SU-DHL-6 (cell line): ENCODE measurements around the gene C5orf63.

Source experiments
- H2AFZ ChIP-seq: fragments of 200-600 bp; sonication (generic); 2 replicates; pipeline ENCODE4 v1.6.1; 2014; ENCODE audit warnings: low read depth, mild to moderate bottlenecking, moderate library complexity, mixed read lengths, antibody characterized with exemption, low read length; ENCODE audit not compliant: severe bottlenecking
- H3F3A ChIP-seq: fragments of 200-600 bp; shearing (Covaris generic); 2 replicates; pipeline ENCODE4 v1.6.0; 2016; ENCODE audit warnings: antibody characterized with exemption, mild to moderate bottlenecking; ENCODE audit not compliant: insufficient read depth
- H3K27ac ChIP-seq: fragments of 200-600 bp; sonication (generic); 2 replicates; pipeline ENCODE4 v1.5.1; 2016; ENCODE audit warnings: low read depth, mild to moderate bottlenecking, low read length, moderate library complexity, mixed read lengths
- H3K27me3 ChIP-seq: fragments of 200-600 bp; sonication (generic), shearing (Covaris generic); 2 replicates; pipeline ENCODE4 v1.6.0; 2014; ENCODE audit warnings: mild to moderate bottlenecking, low read length
- H3K36me3 ChIP-seq: fragments of 200-600 bp; sonication (generic); 2 replicates; pipeline ENCODE4 v1.6.1; 2014; ENCODE audit warnings: mild to moderate bottlenecking, low read length, mixed read lengths
- H3K4me2 ChIP-seq: fragments of 300-600, 200-600 bp; shearing (Covaris generic), sonication (generic); 2 replicates; pipeline ENCODE4 v1.6.0; 2014; ENCODE audit warnings: low read length, low read depth, mild to moderate bottlenecking; ENCODE audit not compliant: poor library complexity, severe bottlenecking
- H3K4me3 ChIP-seq: fragments of 200-600 bp; sonication (generic); 2 replicates; pipeline ENCODE4 v1.5.1; 2014; ENCODE audit warnings: antibody characterized with exemption, low read length, mild to moderate bottlenecking, mixed read lengths; ENCODE audit not compliant: insufficient read depth, poor library complexity, severe bottlenecking
- H3K79me2 ChIP-seq: fragments of 200-600 bp; sonication (generic); 2 replicates; pipeline ENCODE4 v1.6.1; 2014; ENCODE audit warnings: mild to moderate bottlenecking, low read length, moderate library complexity; ENCODE audit not compliant: insufficient read depth
- H3K9ac ChIP-seq: fragments of 200-600 bp; sonication (generic); 2 replicates; pipeline ENCODE4 v1.7.0; 2014; ENCODE audit warnings: mild to moderate bottlenecking, low read length
- H3K9me2 ChIP-seq: fragments of 200-600 bp; sonication (generic); replicated peaks from 2 replicates; pipeline ENCODE4 v1.6.1; 2014; ENCODE audit warnings: low read length; ENCODE audit not compliant: insufficient read depth
- H3K9me3 ChIP-seq: fragments of 200-600 bp; sonication (generic); 2 replicates; pipeline ENCODE4 v1.6.1; 2014; ENCODE audit warnings: low read length, mixed read lengths; ENCODE audit not compliant: insufficient read depth
- H4K20me1 ChIP-seq: fragments of 200-600 bp; sonication (generic); 2 replicates; pipeline ENCODE4 v1.6.1; 2014; ENCODE audit warnings: low read depth, mild to moderate bottlenecking, antibody characterized with exemption, low read length, moderate library complexity, mixed read lengths
- EZH2phosphoT487 ChIP-seq: fragments of 200-600 bp; sonication (generic), shearing (Covaris generic); conservative IDR thresholded peaks from 2 replicates; pipeline ENCODE4 v1.6.1; 2018; ENCODE audit warnings: mild to moderate bottlenecking, antibody characterized with exemption, low read length, moderate library complexity, mixed read lengths
- TF ChIP-seq, protein P1 (sequence below): fragments of 200-600 bp; sonication (generic); IDR thresholded peaks from one replicate; pipeline ENCODE4 v1.5.1; 2017; ENCODE audit warnings: antibody characterized with exemption, mild to moderate bottlenecking, low read length, moderate library complexity; ENCODE audit not compliant: insufficient read depth, poor library complexity, severe bottlenecking

C5orf63 gene

DNA sequence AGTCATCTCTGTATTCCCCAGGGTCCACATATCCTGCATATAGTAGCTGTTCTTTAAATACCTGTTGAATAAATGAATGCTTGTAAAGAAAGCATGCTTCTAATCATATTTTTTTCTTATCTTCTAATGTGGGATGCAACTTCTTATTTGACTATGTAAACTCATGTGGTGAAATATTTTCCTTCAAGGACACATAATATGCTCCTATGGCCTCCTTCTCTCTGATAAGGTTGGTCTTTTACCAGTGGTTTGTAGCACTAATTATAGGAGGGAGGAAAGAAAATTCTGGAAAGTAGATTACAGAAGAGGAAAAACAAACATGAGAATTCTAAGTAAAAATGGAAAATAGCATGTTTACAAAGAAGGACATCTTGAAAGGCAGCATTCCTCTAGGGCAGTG is 28.6 kb upstream of the C5orf63 start:
- H3K9ac ChIP-seq = no peak overlapping the region
- no peak overlapping the region for H3K4me3 ChIP-seq
- H3K79me2 ChIP-seq = no peaks in the 10 kb centered on the region
- no peaks in the 10 kb centered on the region for H4K20me1 ChIP-seq
- H3F3A ChIP-seq = no peaks in the 10 kb centered on the region
- no peaks in the 10 kb centered on the region for H3K9me3 ChIP-seq
- H3K27ac ChIP-seq = no peak overlapping the region
- H3K27me3 ChIP-seq = no peaks in the 10 kb centered on the region
- no peak overlapping the region for H3K4me2 ChIP-seq
- no peaks in the 10 kb centered on the region for H3K36me3 ChIP-seq
- TF ChIP-seq, protein P1, sequence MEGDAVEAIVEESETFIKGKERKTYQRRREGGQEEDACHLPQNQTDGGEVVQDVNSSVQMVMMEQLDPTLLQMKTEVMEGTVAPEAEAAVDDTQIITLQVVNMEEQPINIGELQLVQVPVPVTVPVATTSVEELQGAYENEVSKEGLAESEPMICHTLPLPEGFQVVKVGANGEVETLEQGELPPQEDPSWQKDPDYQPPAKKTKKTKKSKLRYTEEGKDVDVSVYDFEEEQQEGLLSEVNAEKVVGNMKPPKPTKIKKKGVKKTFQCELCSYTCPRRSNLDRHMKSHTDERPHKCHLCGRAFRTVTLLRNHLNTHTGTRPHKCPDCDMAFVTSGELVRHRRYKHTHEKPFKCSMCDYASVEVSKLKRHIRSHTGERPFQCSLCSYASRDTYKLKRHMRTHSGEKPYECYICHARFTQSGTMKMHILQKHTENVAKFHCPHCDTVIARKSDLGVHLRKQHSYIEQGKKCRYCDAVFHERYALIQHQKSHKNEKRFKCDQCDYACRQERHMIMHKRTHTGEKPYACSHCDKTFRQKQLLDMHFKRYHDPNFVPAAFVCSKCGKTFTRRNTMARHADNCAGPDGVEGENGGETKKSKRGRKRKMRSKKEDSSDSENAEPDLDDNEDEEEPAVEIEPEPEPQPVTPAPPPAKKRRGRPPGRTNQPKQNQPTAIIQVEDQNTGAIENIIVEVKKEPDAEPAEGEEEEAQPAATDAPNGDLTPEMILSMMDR = no peak
- no peak for TF ChIP-seq EZH2phosphoT487
- no peaks in the 10 kb centered on the region for H3K9me2 ChIP-seq
- H2AFZ ChIP-seq = no peak overlapping the region

DNA sequence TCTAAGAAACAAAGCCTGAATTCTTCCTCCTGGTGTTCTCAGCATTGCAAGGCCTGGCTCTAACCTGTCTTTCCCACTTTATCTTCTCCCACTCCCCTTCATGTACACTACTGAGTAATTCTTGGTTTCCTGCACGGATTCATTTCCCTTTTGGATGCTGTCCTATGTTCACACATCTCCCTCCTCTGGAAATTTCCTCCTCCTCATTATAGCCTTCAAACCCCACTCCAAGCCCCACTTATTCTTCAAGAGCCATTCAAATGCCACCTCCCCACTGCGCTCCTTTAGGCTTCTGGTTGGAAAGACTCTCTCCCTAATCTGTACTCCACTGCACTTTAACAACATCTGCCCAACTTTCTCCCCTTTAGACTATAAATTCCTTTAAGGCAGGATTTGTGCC is 28.2 kb upstream of the C5orf63 start:
- TF ChIP-seq, protein P1 = no peak
- no peak for TF ChIP-seq EZH2phosphoT487
- Histone ChIP-seq H3K9me2 (no peaks in the 10 kb centered on the region), H4K20me1 (no peaks in the 10 kb centered on the region), H3K27me3 (no peaks in the 10 kb centered on the region), H3K9me3 (no peaks in the 10 kb centered on the region), H3K79me2 (no peaks in the 10 kb centered on the region), H2AFZ (no peak overlapping the region), H3K27ac (no peak overlapping the region), H3F3A (no peaks in the 10 kb centered on the region), H3K4me3 (no peak overlapping the region), H3K4me2 (no peak overlapping the region), H3K9ac (no peak overlapping the region), H3K36me3 (no peaks in the 10 kb centered on the region)

DNA sequence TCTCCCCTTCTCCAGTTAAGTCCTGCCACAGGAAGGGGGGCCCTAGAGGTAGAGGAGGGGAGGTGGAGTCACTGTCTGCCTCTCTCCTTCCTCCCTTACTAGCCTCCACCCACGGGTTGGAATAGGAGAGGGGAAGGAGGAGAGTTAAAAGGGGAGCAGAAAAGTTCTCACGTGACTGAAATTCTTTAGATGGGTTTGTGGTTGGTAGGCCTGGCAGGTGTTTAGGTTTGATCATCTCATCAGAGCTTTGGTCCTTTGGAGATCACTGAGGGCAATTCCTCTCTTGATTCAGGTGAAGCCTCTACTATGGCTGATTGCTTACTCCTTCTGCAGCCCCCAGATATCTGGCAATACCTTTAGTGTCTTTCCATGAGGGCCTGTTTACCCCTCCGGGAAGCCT is 24.9 kb upstream of the C5orf63 start:
- Histone ChIP-seq H3K4me3 (no peak overlapping the region), H3K79me2 (no peaks in the 10 kb centered on the region), H3F3A (no peaks in the 10 kb centered on the region), H3K36me3 (no peaks in the 10 kb centered on the region), H3K27me3 (no peaks in the 10 kb centered on the region), H3K27ac (no peak overlapping the region), H3K9ac (no peak overlapping the region), H2AFZ (no peak overlapping the region), H3K9me2 (no peaks in the 10 kb centered on the region), H4K20me1 (no peaks in the 10 kb centered on the region), H3K4me2 (no peak overlapping the region), H3K9me3 (no peaks in the 10 kb centered on the region)
- no peak for TF ChIP-seq EZH2phosphoT487
- TF ChIP-seq, protein P1 = no peak

DNA sequence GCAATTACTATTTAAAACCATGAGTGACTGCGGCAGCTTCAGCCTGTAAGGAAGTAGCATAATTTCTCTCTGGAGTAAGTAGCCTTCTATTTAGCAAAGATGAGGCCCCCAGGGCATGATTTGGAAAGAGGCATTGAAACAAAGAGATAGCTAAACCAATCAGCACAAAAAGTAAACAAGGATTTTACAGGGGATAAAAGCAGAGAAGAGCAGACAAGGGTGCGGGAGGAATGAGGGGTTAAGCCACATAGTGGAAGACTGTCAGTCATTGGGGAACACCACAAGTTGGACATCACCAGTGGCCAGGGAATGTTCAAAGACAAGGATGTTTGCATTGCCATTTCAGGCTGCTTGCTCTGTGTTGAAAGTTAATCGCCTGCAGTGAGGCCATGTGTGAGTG is 24.0 kb upstream of the C5orf63 start:
- Histone ChIP-seq H3K27me3 (no peaks in the 10 kb centered on the region), H2AFZ (no peak overlapping the region), H3K27ac (no peak overlapping the region), H3K9me2 (no peaks in the 10 kb centered on the region), H4K20me1 (no peaks in the 10 kb centered on the region), H3K4me2 (no peak overlapping the region), H3K79me2 (no peaks in the 10 kb centered on the region), H3K36me3 (no peaks in the 10 kb centered on the region), H3K4me3 (no peak overlapping the region), H3F3A (no peaks in the 10 kb centered on the region), H3K9ac (no peak overlapping the region), H3K9me3 (no peaks in the 10 kb centered on the region)
- TF ChIP-seq EZH2phosphoT487 = no peak
- TF ChIP-seq, protein P1 = no peak
